ENCODE measurements around the gene MMP15.
"Not testable (repeated sequence)": the region's sequence is repeated elsewhere in the genome, so short reads cannot be mapped to it uniquely, and the experiment has no call there.

Gene MMP15

DNA sequence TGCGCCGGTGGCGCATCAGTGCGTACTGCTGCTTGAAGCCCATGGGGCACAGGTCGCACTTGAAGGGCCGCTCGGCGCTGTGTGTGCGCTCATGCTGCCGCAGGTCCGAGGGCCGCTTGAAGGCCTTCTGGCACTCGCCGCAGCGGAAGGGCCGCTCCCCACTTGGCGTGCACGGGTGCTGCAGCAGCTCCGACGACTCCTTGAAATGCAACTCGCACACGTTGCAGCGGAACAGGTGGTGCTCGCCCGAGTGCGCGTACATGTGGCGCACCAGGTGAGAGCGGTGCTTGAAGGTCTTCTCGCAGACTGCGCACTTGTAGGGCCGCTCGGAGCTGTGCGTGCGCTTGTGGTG is 28.4 kb upstream of the MMP15 start:
- no peak for DNase-seq

GRCh38 chr16:57997528-57998265 is 27.9 kb upstream of the MMP15 start:
- no peak for DNase-seq

- peak; percentile 54 to 67 for DNase-seq
These were observed 27.1 kb upstream of the MMP15 start for GRCh38 chr16:57998486-57998885.

DNA sequence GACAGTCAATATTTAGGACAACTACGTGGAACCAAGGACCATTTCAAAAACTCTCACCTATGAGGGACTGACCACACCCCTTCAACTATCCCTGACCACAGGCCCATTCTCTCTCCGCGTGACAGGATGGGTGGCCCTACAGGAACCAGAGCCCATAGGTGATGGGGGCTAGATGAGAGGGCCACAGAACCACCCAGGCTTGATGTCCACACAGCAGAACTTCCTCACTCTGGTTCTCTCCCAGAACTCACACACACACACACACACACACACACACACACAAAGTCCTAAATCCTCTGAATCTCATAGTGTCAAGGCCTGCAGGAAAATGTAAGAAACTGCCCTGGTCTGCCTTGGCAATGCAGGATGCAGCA is 26.6 kb upstream of the MMP15 start:
- DNase-seq = no peak

GRCh38 chr16:57999366-57999970 is 26.1 kb upstream of the MMP15 start:
- peak; percentile 49 to 57 for DNase-seq

DNA sequence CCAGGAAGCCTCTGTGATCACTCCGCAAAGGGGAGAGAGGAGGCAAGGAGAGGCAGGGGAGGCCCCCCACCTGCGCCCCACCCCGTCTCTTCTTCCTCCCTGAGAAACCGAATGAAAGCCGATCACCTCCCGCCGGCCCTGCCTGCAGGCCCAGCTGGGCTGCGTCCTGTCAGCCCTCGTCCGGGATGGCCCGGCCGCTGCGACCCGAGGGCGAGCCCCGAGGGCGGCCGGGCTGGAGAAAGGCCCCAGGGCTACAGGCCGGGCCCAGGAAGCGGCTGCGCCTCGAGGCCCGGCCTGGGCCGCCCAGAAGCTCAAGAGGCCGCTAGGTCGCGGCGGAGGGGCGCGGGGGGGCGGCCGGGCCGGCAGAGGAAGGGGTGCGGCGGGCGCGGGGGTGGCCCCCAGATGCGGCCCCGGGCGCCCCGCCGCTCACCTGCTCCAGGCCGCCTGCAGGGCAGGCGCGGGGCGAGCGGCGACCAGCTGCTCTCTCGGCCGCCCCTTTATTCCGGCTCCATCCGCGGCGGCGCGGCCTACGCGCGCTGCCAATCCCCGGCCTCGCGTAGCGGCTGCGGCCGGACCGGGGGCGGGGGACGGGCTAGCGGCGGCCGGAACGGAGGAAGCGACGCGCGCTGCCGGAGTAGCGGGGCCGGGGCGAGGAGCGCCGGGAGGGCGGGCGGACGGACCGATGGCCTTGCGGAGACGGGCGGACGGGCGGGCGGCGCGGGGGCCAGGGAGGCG is 25.4 kb upstream of the MMP15 start, which contains the start of gene ZNF319:
TSS of gene ZNF319 (minus strand) at position 702 of the 735 bp plus-strand sequence. CDS start 2,407 bp downstream, outside the sequence.
- DNase-seq = no peak

GRCh38 chr16:58000706-58001676 is 24.6 kb upstream of the MMP15 start, which contains the start of gene USB1:
USB1 (plus strand) TSS chr16:58001407; CDS start chr16:58001484, 77 bp downstream.
- DNase-seq = peak; percentile 58 to 62

DNA sequence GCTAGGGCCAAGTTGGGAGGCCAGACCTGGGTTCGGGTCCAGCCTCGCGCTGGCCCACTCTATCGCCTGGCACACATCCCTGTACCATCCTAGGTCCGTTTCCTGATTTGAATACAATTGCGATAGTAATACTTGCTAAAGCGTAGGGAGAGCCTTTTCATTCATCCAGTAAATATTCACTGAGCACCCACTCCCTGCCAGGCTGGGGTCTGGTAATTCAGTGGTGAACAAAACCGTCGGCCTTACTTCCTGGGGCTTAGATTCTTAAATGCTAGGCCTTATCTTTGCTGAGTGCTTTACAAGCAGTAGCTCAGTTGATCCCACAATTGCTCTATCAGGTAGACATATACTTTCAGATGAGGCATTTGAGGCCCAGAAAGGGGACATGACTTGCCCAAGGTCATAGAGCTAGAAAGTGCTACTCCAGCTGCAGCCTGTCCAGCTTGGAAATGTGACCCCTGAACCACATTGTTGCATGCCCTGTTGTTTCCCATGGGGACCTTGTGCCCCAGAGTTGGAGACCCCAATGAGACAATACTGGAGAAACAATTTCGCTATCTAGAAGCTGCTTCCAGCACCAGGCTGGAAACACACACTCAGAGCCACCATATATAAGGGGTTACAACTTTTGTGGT is 23.7 kb upstream of the MMP15 start:
- no peak for DNase-seq

- no peak for DNase-seq
These were observed 23.1 kb upstream of the MMP15 start for GRCh38 chr16:58002416-58002800.

DNA sequence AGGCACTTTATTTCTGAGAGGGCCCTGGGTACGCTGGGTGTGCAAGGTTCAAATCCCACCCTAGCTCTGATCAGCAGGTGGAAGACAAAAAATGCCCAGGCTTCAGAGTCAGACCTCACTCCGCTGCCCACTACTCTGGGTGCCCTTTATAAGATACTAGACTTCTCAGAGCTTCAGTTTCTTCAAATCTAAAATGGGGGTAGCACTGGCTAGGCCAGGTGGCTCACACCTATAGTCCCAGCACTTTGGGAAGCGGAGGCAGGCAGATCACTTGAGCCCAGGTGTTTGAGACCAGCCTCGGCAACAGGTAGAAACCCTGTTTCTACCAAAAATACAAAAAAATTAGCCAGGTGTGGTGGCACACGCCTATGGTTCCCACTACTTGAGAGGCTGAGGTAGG is 22.6 kb upstream of the MMP15 start:
- DNase-seq = no peak

DNA sequence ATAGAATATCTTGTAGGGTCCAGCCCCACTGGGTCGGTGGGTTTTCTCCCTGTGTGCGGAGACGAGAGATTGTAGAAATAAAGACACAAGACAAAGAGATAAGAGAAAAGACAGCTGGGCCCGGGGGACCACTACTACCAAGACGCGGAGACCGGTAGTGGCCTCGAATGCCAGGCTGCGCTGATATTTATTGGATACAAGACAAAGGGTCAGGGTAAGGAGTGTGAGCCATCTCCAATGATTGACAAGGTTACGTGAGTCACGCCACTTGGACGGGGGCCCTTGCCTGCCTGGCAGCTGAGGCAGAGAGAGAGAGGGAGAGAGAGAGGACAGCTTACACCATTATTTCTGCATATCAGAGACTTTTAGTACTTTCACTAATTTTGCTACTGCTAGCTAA is 20.8 kb upstream of the MMP15 start:
- DNase-seq = not testable (repeated sequence)

DNA sequence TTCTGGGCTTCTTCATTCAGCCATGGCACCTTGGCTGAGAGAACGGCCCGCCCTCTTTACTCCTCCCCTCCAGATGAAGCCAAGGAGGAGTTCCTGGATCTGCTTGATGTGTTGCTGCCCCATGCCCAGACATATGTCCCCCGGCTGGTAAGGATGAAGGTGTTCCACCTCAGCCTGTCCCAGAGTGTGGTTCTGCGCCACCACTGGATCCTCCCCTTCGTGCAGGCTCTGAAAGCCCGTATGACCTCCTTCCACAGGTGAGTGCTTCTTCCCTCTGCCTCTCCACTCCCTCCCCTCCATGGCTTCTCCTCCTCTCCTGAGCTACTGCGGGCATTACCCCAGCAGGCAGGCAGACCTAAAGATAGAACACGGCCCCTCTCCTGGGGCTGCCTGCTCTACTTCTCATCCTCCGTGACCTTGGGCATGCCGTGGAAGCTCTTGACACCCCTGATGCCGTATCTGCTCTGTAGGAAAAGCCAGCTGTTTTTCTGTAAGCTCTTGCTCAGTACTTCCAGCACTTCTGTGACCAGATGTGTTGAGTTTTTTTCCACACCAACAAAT is 15.6 kb upstream of the MMP15 start:
- no peak for DNase-seq

DNA sequence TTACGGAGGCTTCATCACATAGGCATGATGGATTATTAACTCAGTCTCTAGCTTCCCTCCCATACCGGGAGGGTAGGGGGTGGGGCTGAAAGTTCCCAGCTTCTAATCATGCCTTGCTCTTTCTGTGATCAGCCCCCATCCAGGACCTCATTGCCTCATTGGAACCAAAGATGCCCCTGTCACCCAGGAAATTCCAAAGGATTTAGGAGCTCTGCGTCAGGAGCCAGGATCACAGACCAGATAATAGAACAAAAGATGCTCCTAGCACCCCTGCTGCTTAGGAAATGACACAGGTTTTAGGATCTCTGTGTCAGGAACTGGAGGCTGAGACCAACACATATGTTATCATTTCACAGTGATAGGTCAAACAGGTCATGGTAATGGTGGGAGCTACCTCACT is 14.7 kb upstream of the MMP15 start:
- DNase-seq = no peak

GRCh38 chr16:58011652-58012051 is 13.9 kb upstream of the MMP15 start:
- no peak for DNase-seq

DNA sequence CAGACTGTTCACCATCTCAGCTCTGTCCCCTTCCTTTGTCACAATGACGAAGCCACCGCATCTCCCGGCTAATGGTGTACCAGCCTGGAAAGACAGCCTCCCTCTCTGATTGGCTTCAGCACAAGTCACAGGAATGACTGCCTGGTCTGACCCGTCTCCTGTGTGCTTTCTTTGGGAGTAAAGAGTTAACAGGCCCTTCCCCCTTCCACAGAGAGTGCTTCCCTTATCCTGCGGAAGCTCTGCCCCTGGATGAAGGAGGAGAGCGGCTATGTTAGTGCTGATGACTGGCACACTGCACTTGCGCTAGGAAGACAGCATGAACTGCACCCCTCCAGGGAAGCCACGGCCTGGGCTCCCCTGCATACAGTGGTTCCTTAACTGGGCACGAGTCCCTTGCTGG is 13.1 kb upstream of the MMP15 start:
- DNase-seq = no peak

DNA sequence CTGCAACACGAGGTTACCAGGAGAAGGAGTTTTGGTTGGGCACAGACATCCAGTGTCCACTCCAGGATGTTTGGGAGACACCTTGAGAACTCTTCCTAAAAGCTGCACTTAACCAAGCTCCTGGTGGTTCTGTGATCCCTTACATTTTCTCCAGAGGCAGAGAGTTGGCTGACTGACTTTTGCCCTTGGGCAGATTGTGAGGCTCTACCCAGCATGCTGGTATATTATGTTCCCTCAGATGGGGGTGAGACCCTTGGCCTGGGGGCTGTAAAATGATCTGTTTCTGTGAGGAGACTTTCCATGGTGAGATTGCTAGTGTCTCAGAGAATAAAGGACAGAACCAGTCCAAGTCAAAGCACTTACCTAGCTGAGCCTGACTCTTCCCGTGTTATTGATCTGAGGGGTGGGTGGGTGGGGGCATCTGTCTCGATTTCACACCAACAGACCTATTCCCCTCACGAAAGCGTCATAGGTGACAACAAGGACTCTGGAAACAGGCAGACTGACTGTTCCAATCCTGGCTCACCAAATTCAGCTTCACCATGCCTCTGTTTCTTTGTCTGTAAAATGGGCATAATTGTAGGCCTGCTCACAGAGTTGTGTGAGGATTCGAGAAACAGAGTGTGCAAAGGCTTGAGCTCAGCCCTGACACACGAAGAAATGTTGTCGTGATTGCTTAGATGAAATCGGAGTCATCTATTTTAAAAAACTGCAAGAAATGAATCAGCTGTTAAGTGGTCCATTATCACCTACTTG is 12.2 kb upstream of the MMP15 start:
- no peak for DNase-seq

DNA sequence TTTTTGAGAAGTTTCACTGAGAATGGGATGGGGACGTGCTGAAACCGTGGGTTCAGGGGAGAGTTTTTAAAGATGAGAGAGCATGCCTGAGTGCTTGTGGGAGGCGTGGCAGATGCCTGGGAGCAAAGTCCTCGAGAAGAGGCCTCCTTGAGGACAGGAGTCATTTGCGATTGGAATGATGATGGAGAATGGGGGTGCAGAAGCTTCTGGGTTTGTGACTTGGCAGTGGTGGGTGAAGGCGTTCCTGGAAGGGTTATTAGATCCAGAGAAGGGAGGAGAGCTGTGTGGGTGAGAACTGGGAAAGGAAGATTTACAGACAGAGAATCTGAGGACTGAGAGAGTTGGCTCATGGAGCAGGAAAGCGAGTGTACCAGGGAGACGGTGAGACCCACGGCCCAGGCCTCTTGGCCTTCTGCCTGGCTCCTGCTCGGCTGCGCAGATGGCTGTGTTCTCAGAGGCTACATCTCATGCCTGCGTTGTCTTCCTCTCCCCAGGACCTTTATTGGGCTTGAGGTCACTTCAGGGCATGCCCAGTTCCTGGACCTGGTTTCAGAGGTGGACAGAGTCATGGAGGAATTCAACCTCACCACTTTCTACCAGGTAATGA is 8.6 kb upstream of the MMP15 start:
- DNase-seq = no peak

DNA sequence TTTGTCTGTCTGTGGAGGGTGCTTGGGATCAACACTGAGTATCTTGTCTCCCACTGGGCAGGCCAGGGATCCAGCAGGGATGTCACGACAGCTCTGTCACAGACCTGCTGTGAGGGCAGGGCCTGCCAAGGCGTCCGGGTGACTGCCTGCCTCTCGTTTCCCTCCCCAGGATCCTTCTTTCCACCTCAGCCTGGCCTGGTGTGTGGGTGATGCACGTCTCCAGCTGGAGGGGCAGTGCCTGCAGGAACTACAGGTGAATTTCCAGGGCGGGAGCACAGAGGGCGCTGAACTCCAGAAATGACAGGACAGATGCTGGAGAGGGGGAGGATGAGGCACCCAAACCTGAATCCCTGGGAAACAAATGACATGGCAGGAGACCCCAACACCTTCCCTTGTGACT is 6.8 kb upstream of the MMP15 start:
- no peak for DNase-seq

- no peak for DNase-seq
These were observed 5.6 kb upstream of the MMP15 start for GRCh38 chr16:58019866-58020538.

Measured in Kasumi-1 (cell line).